ENCODE data around the gene SLC38A4. TPM values are rescaled to one million over a fixed set of nuclear protein-coding genes. Genes with fewer than 3 reads are reported as not detected.

SLC38A4 gene
- polyA plus RNA-seq, 3 donors: not detected

GRCh38 chr12:46790066-46790465, 35.7 kb downstream of the SLC38A4 start:
- H3K9me3 Mint-ChIP-seq: peaks cover 0 to 6% (median 2%) of the 10 kb centered on the region in 7 donors
- H3K4me1 Mint-ChIP-seq: no peaks in the 10 kb centered on the region
- no peak overlapping the region for H3K4me3 Mint-ChIP-seq
- Histone ChIP-seq H3K9ac (ENCODE audit: insufficient read depth, low read length, poor library complexity, severe bottlenecking) (no peak overlapping the region), H4K20me1 (ENCODE audit: insufficient read depth, low read length) (no peaks in the 10 kb centered on the region), H3K4me2 (replicated peaks; ENCODE audit: extremely low read depth, low read length, poor library complexity, severe bottlenecking) (no peak overlapping the region), H2AFZ (ENCODE audit: insufficient read depth, low read depth, low read length, poor library complexity, severe bottlenecking) (no peak overlapping the region), H3K9me3 (replicated peaks in 1 of 2; ENCODE audit: control insufficient read depth in 1 of 2, insufficient read depth in 1 of 2, low read length in 2 of 2) (no peaks in the 10 kb centered on the region), H3K27me3 (ENCODE audit: control insufficient read depth in 2 of 2, insufficient read depth in 2 of 2, low read length in 2 of 2) (no peaks in the 10 kb centered on the region), H3K4me3 (replicated peaks in 1 of 3; ENCODE audit: low read depth in 2 of 3, low read length in 3 of 3) (no peak overlapping the region), H3K36me3 (replicated peaks in 1 of 2; ENCODE audit: control insufficient read depth in 1 of 2, insufficient read depth in 2 of 2, low read length in 2 of 2) (no peaks in the 10 kb centered on the region), H3K4me1 (ENCODE audit: control insufficient read depth in 1 of 2, insufficient read depth in 2 of 2, low read length in 2 of 2) (no peaks in the 10 kb centered on the region), H3K79me2 (ENCODE audit: insufficient read depth, low read length) (no peaks in the 10 kb centered on the region), H3K27ac (ENCODE audit: low read depth in 1 of 2, low read length in 2 of 2) (no peak overlapping the region)
- H3K27me3 Mint-ChIP-seq (ENCODE audit: low read depth in 3 of 3): no peaks in the 10 kb centered on the region
- intact Hi-C loops (cut with micrococcal nuclease): no loop called here
- no peaks in the 10 kb centered on the region for H3K36me3 Mint-ChIP-seq
- WGBS (ENCODE audit: insufficient coverage): no CpG with 5 or more reads among the region's 1 CpG
- DNase-seq: no peak
- TF ChIP-seq CTCF (IDR thresholded peaks at IDR 0.05): no peak
- no peak overlapping the region for H3K27ac Mint-ChIP-seq

- DNase-seq: no peak
- intact Hi-C loops (cut with micrococcal nuclease): no loop called here
- H3K27me3 ChIP-seq (ENCODE audit: control insufficient read depth in 2 of 2, insufficient read depth in 2 of 2, low read length in 2 of 2): no peaks in the 10 kb centered on the region
- no peaks in the 10 kb centered on the region for H3K4me1 ChIP-seq (ENCODE audit: control insufficient read depth in 1 of 2, insufficient read depth in 2 of 2, low read length in 2 of 2)
- peaks cover 0 to 1% (median 0%) of the 10 kb centered on the region in 3 donors for H3K27me3 Mint-ChIP-seq (ENCODE audit: low read depth in 3 of 3)
- H3K4me1 Mint-ChIP-seq: no peaks in the 10 kb centered on the region
- no peak overlapping the region for H3K27ac ChIP-seq (ENCODE audit: low read depth in 1 of 2, low read length in 2 of 2)
- no peak overlapping the region for H3K4me2 ChIP-seq (replicated peaks; ENCODE audit: extremely low read depth, low read length, poor library complexity, severe bottlenecking)
- no peaks in the 10 kb centered on the region for H3K79me2 ChIP-seq (ENCODE audit: insufficient read depth, low read length)
- 83% methylated on average over 3 of the region's 5 CpGs for WGBS (ENCODE audit: insufficient coverage)
- H3K4me3 Mint-ChIP-seq: no peak overlapping the region
- no peak for TF ChIP-seq CTCF (IDR thresholded peaks at IDR 0.05)
- no peaks in the 10 kb centered on the region for H3K9me3 ChIP-seq (replicated peaks in 1 of 2; ENCODE audit: control insufficient read depth in 1 of 2, insufficient read depth in 1 of 2, low read length in 2 of 2)
- H2AFZ ChIP-seq (ENCODE audit: insufficient read depth, low read depth, low read length, poor library complexity, severe bottlenecking): no peak overlapping the region
- H3K36me3 Mint-ChIP-seq: no peaks in the 10 kb centered on the region
- H4K20me1 ChIP-seq (ENCODE audit: insufficient read depth, low read length): no peaks in the 10 kb centered on the region
- no peak overlapping the region for H3K27ac Mint-ChIP-seq
- no peak overlapping the region for H3K9ac ChIP-seq (ENCODE audit: insufficient read depth, low read length, poor library complexity, severe bottlenecking)
- H3K4me3 ChIP-seq (replicated peaks in 1 of 3; ENCODE audit: low read depth in 2 of 3, low read length in 3 of 3): no peak overlapping the region
- H3K9me3 Mint-ChIP-seq: peaks cover 0 to 2% (median 0%) of the 10 kb centered on the region in 7 donors
- no peaks in the 10 kb centered on the region for H3K36me3 ChIP-seq (replicated peaks in 1 of 2; ENCODE audit: control insufficient read depth in 1 of 2, insufficient read depth in 2 of 2, low read length in 2 of 2)
Measured at GRCh38 chr12:46788072-46788887, 37.5 kb downstream of the SLC38A4 start.

All from CD14-positive monocyte (primary cell).